ENCODE data around the gene PLD6. TPM values are rescaled to one million over a fixed set of nuclear protein-coding genes. Genes with fewer than 3 reads are reported as not detected.

PLD6 gene
- total and polyA plus RNA-seq, 10 of the 15 experiments (the other 5 are each of a cell fraction or from before 2014, with no cell fraction given) = 4.7 to 21.4 (median 12.0) TPM

DNA sequence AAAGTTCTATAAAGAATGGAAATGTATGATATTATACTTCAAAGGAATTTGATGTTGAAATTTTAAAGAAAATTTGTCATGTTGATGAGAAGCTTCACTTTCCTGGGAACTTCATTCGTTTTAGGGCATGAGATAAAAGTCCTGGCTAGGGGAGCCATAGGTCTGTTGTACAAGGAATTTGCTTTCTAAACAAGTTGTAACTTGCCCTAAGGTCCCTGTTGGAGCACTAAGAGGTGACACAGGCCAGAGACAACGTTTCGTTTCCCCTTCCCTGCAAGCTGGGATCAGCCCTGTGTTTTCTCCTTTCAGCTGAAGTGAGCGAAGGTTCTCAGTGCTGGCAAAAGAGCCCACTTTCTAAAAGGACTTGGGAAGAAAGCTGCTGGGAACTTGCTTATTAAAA lies 16.6 kb downstream of the PLD6 start:
- Histone ChIP-seq H3K4me3 (no peak overlapping the region), H3K4me2 (ENCODE audit: control insufficient read depth, insufficient read depth) (no peak overlapping the region), H3K9me3 (replicated peaks; ENCODE audit: control insufficient read depth, insufficient read depth, low read length) (no peaks in the 10 kb centered on the region), H3K27me3 (replicated peaks in 1 of 2; ENCODE audit: control insufficient read depth in 2 of 2, insufficient read depth in 2 of 2, low read length in 1 of 2) (no peaks in the 10 kb centered on the region), H4K20me1 (ENCODE audit: control insufficient read depth, insufficient read depth) (no peaks in the 10 kb centered on the region), H3K79me2 (ENCODE audit: control insufficient read depth, insufficient read depth, low read length) (no peaks in the 10 kb centered on the region), H3K36me3 (ENCODE audit: control insufficient read depth in 2 of 2, insufficient read depth in 2 of 2, low read length in 1 of 2) (peaks cover 0 to 3% of the 10 kb centered on the region in 2 experiments; a peak in 2 of 4 replicates), H2AFZ (ENCODE audit: control insufficient read depth, low read depth, low read length) (no peak overlapping the region), H3K9ac (ENCODE audit: control insufficient read depth, insufficient read depth, low read length) (no peak overlapping the region), H3K4me1 (ENCODE audit: control insufficient read depth, insufficient read depth, low read length) (peaks cover 22% of the 10 kb centered on the region), H3K27ac (ENCODE audit: control insufficient read depth, insufficient read depth) (no peak overlapping the region)
- ATAC-seq (no peak), DNase-seq (ENCODE audit: low read depth, low spot score) (no peak), FAIRE-seq (no peak)
- SMC1A ChIA-PET (ENCODE audit: uncharacterized antibody, unreplicated experiment) = interaction anchor here (1.4 to 2.5 kb wide), 2 partner anchors 9 to 11 kb away, joined by 6 to 8 read pairs; no protein-coding TSS in a partner anchor
- CTCF ChIA-PET = interaction anchor here (0.6 to 1.4 kb wide), 2 partner anchors 16 to 164 kb away, joined by 3 read pairs; partner anchors contain the start of gene PLD6
- intact Hi-C loops (cut with micrococcal nuclease; ENCODE audit: unreplicated experiment) = no loop called here
- POLR2A ChIA-PET = interaction anchor here (0.6 to 0.7 kb wide), 3 partner anchors 14 to 119 kb away, joined by 3 to 5 read pairs (median 3); no protein-coding TSS in a partner anchor
- TF ChIP-seq, protein P1, sequence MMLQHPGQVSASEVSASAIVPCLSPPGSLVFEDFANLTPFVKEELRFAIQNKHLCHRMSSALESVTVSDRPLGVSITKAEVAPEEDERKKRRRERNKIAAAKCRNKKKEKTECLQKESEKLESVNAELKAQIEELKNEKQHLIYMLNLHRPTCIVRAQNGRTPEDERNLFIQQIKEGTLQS (IDR thresholded peaks at IDR 0.05; ENCODE audit: borderline replicate concordance, extremely low read depth, low read depth, low read length) = no peak
- TF ChIP-seq WRNIP1 (IDR thresholded peaks at IDR 0.05; ENCODE audit: borderline replicate concordance, low read depth, low read length) (no peak), HDGF (IDR thresholded peaks at IDR 0.05) (no peak), SREBF2 (IDR thresholded peaks at IDR 0.05; ENCODE audit: low read length) (no peak), ZNF24 (IDR thresholded peaks at IDR 0.05) (no peak), MXI1 (IDR thresholded peaks at IDR 0.05; ENCODE audit: low read depth, low read length) (no peak), TCF7 (IDR thresholded peaks at IDR 0.05; ENCODE audit: borderline replicate concordance) (no peak), SUPT20H (IDR thresholded peaks at IDR 0.05; ENCODE audit: borderline replicate concordance, control insufficient read depth, low read depth, low read length) (no peak), BHLHE40 (IDR thresholded peaks at IDR 0.05; ENCODE audit: borderline replicate concordance in 1 of 2, low read depth in 2 of 2, low read length in 1 of 2) (no peak), EZH2 (IDR thresholded peaks at IDR 0.05; ENCODE audit: borderline replicate concordance, control insufficient read depth, low read depth, low read length) (no peak), POLR2AphosphoS5 (IDR thresholded peaks at IDR 0.05; ENCODE audit: low read length) (no peak), RCOR1 (conservative IDR thresholded peaks at IDR 0.05; ENCODE audit: low read depth, low read length) (no peak), GABPA (IDR thresholded peaks at IDR 0.05; ENCODE audit: low read depth) (no peak), NR2C2 (IDR thresholded peaks at IDR 0.05; ENCODE audit: borderline replicate concordance, control insufficient read depth, insufficient read length, low read depth) (no peak), SP1 (IDR thresholded peaks at IDR 0.05; ENCODE audit: low read depth, low read length) (no peak), NFIC (IDR thresholded peaks at IDR 0.05; ENCODE audit: low read depth, low read length) (no peak), ESRRA (IDR thresholded peaks at IDR 0.05; ENCODE audit: low read length) (no peak), BRCA1 (IDR thresholded peaks at IDR 0.05; ENCODE audit: low read depth, low read length) (no peak)
- no TSS peak for BruUV-seq (replicated peaks)
- in situ Hi-C loops (cut with MboI) = no loop called here
- 96% methylated on average over 4 of the region's 4 CpGs for WGBS (ENCODE audit: insufficient coverage, insufficient replicate concordance, low lambda C conversion rate, missing lambda C conversion rate)
- RAD21 ChIA-PET (ENCODE audit: unreplicated experiment) = no interaction called here

Measured in GM12878 (cell line).